ENCODE results near the gene AJAP1. TPM values are rescaled to one million over a fixed set of nuclear protein-coding genes. Genes with fewer than 3 reads are reported as not detected.

AJAP1 gene
- total RNA-seq, 2 donors from 2014 or later, result 0.04 to 0.08 TPM

DNA sequence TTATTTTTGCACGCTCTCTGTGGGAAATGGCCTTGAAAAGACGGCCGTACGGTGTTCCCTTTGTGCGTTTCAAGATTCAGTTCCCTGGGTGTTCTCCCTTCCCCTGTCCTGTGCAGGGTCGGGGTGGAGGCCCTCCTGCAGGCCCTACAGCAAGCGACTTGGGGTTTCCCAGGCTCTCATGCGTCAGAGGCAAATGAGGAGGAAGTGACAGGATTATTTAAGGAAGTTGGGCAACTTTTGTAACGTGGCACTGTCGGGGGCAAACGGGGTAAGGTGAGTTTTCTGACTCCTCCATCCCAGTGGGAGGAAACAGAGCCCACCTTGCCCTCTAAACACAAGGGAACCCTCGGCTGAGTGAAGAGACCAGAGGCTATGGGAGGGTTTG, 16.1 kb upstream of the AJAP1 start:
- Histone ChIP-seq H3K4me3 (no peak overlapping the region), H3K9me3 (no peaks in the 10 kb centered on the region), H3K27ac (no peak overlapping the region), H3K4me1 (no peaks in the 10 kb centered on the region), H3K27me3 (no peaks in the 10 kb centered on the region), H3K36me3 (no peaks in the 10 kb centered on the region)
- no peak for DNase-seq (ENCODE audit: low spot score)
- TF ChIP-seq, protein P1, sequence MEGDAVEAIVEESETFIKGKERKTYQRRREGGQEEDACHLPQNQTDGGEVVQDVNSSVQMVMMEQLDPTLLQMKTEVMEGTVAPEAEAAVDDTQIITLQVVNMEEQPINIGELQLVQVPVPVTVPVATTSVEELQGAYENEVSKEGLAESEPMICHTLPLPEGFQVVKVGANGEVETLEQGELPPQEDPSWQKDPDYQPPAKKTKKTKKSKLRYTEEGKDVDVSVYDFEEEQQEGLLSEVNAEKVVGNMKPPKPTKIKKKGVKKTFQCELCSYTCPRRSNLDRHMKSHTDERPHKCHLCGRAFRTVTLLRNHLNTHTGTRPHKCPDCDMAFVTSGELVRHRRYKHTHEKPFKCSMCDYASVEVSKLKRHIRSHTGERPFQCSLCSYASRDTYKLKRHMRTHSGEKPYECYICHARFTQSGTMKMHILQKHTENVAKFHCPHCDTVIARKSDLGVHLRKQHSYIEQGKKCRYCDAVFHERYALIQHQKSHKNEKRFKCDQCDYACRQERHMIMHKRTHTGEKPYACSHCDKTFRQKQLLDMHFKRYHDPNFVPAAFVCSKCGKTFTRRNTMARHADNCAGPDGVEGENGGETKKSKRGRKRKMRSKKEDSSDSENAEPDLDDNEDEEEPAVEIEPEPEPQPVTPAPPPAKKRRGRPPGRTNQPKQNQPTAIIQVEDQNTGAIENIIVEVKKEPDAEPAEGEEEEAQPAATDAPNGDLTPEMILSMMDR (IDR thresholded peaks at IDR 0.05), result no peak

DNA sequence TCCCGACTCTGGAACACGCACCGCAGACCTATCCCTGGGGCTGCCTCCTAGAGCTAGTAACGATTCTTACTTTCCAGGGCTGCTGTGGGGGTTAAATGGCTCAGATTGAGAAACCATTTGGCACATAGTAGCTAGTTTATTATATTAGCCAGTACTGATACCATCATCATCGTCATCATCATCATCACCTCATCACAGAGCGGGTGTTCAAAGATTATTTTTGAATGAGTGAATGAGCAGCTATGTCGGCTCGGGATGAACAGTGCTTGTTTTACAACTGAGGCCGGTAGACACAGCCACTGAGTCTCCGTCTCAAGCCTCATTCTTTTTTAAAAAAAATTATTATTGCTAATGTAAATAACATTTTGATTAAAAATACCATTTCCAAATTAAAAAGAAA, 13.5 kb upstream of the AJAP1 start:
- Histone ChIP-seq H3K27ac (no peak overlapping the region), H3K4me1 (no peaks in the 10 kb centered on the region), H3K27me3 (no peaks in the 10 kb centered on the region), H3K36me3 (no peaks in the 10 kb centered on the region), H3K9me3 (no peaks in the 10 kb centered on the region), H3K4me3 (no peak overlapping the region)
- DNase-seq (ENCODE audit: low spot score), result no peak
- TF ChIP-seq, protein P1 (IDR thresholded peaks at IDR 0.05), result no peak

DNA sequence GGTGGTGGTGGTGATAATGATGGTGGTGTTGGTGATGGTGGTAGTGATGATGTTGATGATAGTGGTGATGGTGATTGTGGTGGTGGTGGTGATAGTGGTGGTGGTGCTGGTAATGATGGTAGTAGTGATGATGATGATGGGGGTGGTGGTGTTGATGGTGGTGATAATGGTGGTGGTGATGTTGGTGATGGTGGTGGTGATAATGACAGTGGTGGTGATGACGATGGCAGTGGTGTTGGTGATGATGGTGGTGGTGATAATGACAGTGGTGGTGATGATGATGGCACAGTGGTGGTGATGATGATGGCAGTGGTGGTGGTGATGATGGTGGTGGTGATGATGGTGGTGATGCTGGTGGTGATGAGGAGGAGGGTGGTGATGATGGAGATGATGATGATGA, 7.0 kb upstream of the AJAP1 start:
- Histone ChIP-seq H3K27ac (no peak overlapping the region), H3K36me3 (no peaks in the 10 kb centered on the region), H3K4me1 (peaks cover 0 to 2% of the 10 kb centered on the region in 2 donors), H3K9me3 (no peaks in the 10 kb centered on the region), H3K4me3 (no peak overlapping the region), H3K27me3 (no peaks in the 10 kb centered on the region)
- no peak for DNase-seq (ENCODE audit: low spot score)
- TF ChIP-seq, protein P1 (IDR thresholded peaks at IDR 0.05), result no peak

DNA sequence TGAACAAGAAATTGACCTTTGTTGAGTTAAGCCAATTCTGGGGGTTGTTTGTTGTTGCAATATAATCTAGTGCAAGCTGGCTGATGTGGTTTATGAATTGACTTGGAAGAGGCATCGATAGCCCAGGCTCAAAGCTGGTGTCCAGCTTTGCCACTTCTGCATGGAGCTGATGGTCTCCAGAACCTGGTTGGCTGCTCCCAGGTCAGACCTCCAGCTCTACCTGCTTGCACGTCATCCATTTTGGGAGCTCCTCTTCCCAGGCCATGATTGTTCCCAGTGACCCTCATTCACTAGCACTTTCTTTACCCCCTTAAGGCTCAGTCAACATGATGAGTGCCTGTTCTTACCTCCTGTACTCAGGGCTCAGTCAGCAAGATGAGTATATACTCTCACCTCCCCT, 5.8 kb upstream of the AJAP1 start:
- TF ChIP-seq, protein P1 (IDR thresholded peaks at IDR 0.05), result no peak

DNA sequence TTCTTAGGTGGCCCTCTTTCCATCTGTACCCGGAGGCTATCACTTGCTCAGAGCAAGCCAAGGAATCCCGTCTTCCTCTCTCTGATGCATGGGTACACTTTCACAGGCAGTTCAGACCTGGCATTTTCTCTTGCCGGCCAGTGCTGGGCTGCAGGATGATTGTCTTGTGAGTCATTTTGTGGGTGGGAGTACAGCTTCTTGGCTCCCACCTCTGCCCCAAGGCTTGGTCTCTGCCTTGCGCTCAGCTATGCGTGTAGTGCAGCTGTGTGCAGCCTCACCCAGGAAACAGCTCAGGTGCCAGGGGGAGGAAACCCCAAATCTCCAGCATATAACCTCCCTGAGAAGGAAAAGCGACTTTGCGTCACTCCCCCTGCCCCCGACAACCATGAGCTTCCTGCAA, 3.9 kb upstream of the AJAP1 start:
- no peak for DNase-seq (ENCODE audit: low spot score)
- Histone ChIP-seq H3K4me3 (no peak overlapping the region), H3K4me1 (peaks cover 0 to 15% of the 10 kb centered on the region in 2 donors), H3K27me3 (peaks cover 0 to 12% of the 10 kb centered on the region in 2 donors), H3K9me3 (no peaks in the 10 kb centered on the region), H3K36me3 (no peaks in the 10 kb centered on the region), H3K27ac (no peak overlapping the region)
- TF ChIP-seq, protein P1 (IDR thresholded peaks at IDR 0.05), result no peak

More for the DNA sequence above, 5.8 kb upstream of the AJAP1 start:
- Histone ChIP-seq H3K27me3 (peaks cover 0 to 9% of the 10 kb centered on the region in 2 donors), H3K36me3 (no peaks in the 10 kb centered on the region), H3K27ac (no peak overlapping the region), H3K9me3 (no peaks in the 10 kb centered on the region), H3K4me3 (no peak overlapping the region), H3K4me1 (peaks cover 0 to 5% of the 10 kb centered on the region in 2 donors)
- no peak for DNase-seq (ENCODE audit: low spot score)

DNA sequence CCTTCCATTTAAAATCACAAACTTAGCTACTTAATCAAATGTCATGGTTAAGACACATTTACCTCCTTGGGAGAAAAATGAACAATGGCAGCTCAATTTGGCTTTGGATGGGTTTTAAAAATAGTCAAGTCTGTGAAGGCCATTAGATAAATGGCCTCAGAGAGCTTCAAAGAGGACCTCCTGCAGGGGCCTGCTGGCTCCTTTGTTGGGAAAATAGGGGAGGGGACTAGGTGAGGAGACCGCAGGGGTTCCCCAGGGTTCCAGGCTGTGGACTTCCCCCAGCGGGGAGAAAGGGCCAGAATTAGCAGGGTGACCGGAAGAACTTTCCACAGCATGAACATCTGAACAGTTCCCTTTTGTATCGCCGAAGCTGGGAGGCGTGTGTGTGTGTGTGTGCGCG, 3.4 kb upstream of the AJAP1 start:
- Histone ChIP-seq H3K27ac (no peak overlapping the region), H3K4me3 (no peak overlapping the region), H3K4me1 (peaks cover 0 to 19% of the 10 kb centered on the region in 2 donors), H3K27me3 (peaks cover 0 to 14% of the 10 kb centered on the region in 2 donors), H3K36me3 (no peaks in the 10 kb centered on the region), H3K9me3 (no peaks in the 10 kb centered on the region)
- TF ChIP-seq, protein P1 (IDR thresholded peaks at IDR 0.05), result no peak
- no peak for DNase-seq (ENCODE audit: low spot score)
